ENCODE results near the gene DLG3. TPM values are rescaled to one million over a fixed set of nuclear protein-coding genes. Genes with fewer than 3 reads are reported as not detected.

The DLG3 gene
- polyA plus RNA-seq, 4 donors: 31.2 to 45.6 (median 42.1) TPM

- DNase-seq (ENCODE audit: low read depth in 4 of 4, low spot score in 3 of 4): no peak
These were observed 31.7 kb downstream of the DLG3 start for GRCh38 chrX:70476166-70476933.

- DNase-seq (ENCODE audit: low read depth in 4 of 4, low spot score in 3 of 4): no peak
These were observed 32.5 kb downstream of the DLG3 start for GRCh38 chrX:70476934-70477733.

- no peak for DNase-seq (ENCODE audit: low read depth in 4 of 4, low spot score in 3 of 4)
These were observed 33.1 kb downstream of the DLG3 start for GRCh38 chrX:70477734-70478075.

- DNase-seq (ENCODE audit: low read depth in 4 of 4, low spot score in 3 of 4): no peak
These were observed 34.1 kb downstream of the DLG3 start for GRCh38 chrX:70478526-70479245.

- no peak for DNase-seq (ENCODE audit: low read depth in 4 of 4, low spot score in 3 of 4)
These were observed 34.7 kb downstream of the DLG3 start for GRCh38 chrX:70479247-70479921.

- no peak for DNase-seq (ENCODE audit: low read depth in 4 of 4, low spot score in 3 of 4)
These were observed 35.5 kb downstream of the DLG3 start for GRCh38 chrX:70479922-70480659.

GRCh38 chrX:70480660-70481018 lies 36.0 kb downstream of the DLG3 start:
- DNase-seq (ENCODE audit: low read depth in 4 of 4, low spot score in 3 of 4): no peak

GRCh38 chrX:70481471-70482270 lies 37.0 kb downstream of the DLG3 start:
- no peak for DNase-seq (ENCODE audit: low read depth in 4 of 4, low spot score in 3 of 4)

- DNase-seq (ENCODE audit: low read depth in 4 of 4, low spot score in 3 of 4): no peak
These were observed 37.7 kb downstream of the DLG3 start for GRCh38 chrX:70482300-70482699.

- no peak for DNase-seq (ENCODE audit: low read depth in 4 of 4, low spot score in 3 of 4)
These were observed 40.8 kb downstream of the DLG3 start for GRCh38 chrX:70485466-70485865.

GRCh38 chrX:70488856-70489255 lies 44.2 kb downstream of the DLG3 start:
- no peak for DNase-seq (ENCODE audit: low read depth in 4 of 4, low spot score in 3 of 4)

GRCh38 chrX:70494441-70494840 lies 49.8 kb downstream of the DLG3 start:
- no peak for DNase-seq (ENCODE audit: low read depth in 4 of 4, low spot score in 3 of 4)

- DNase-seq (ENCODE audit: low read depth in 4 of 4, low spot score in 3 of 4): no peak
These were observed 51.9 kb downstream of the DLG3 start for GRCh38 chrX:70496491-70496890.

- DNase-seq (ENCODE audit: low read depth in 4 of 4, low spot score in 3 of 4): no peak
These were observed 52.4 kb downstream of the DLG3 start for GRCh38 chrX:70497026-70497425.

- no peak for DNase-seq (ENCODE audit: low read depth in 4 of 4, low spot score in 3 of 4)
These were observed 53.5 kb downstream of the DLG3 start for GRCh38 chrX:70498129-70498528.

- no peak for DNase-seq (ENCODE audit: low read depth in 4 of 4, low spot score in 3 of 4)
These were observed 56.2 kb downstream of the DLG3 start for GRCh38 chrX:70500826-70501225.

GRCh38 chrX:70504772-70505450 lies 60.3 kb downstream of the DLG3 start:
- DNase-seq (ENCODE audit: low read depth in 4 of 4, low spot score in 3 of 4): no peak

- no peak for DNase-seq (ENCODE audit: low read depth in 4 of 4, low spot score in 3 of 4)
These were observed 60.8 kb downstream of the DLG3 start for GRCh38 chrX:70505451-70505841.
